Mesothelial cell of epicardium (in vitro differentiated cells): ENCODE results near the gene NOS1AP. TPM values are rescaled to one million over a fixed set of nuclear protein-coding genes. Genes with fewer than 3 reads are reported as not detected.
"Not testable (repeated sequence)": the region's sequence is repeated elsewhere in the genome, so short reads cannot be mapped to it uniquely, and the experiment has no call there.

ENCODE experiments used
- DNase-seq, 2 experiments: peaks; one replicate each; pipeline ENCODE4 v3.0.0; 2021; ENCODE audit warnings: low spot score in 2 of 2; ENCODE audit not compliant: unreplicated experiment in 2 of 2
- H3K27ac Mint-ChIP-seq: 2 replicates; pipeline ENCODE4 v1.8.0; 2021; ENCODE audit warnings: mixed read lengths
- H3K27me3 Mint-ChIP-seq: 2 replicates; pipeline ENCODE4 v1.8.0; 2021; ENCODE audit warnings: low read depth, mixed read lengths
- H3K36me3 Mint-ChIP-seq: 2 replicates; pipeline ENCODE4 v1.8.0; 2021; ENCODE audit warnings: mixed read lengths
- H3K4me1 Mint-ChIP-seq: 2 replicates; pipeline ENCODE4 v1.8.0; 2021; ENCODE audit warnings: mixed read lengths
- H3K4me3 Mint-ChIP-seq: 2 replicates; pipeline ENCODE4 v1.8.0; 2021; ENCODE audit warnings: mild to moderate bottlenecking, moderate library complexity, mixed read lengths
- H3K9me3 Mint-ChIP-seq: 2 replicates; pipeline ENCODE4 v1.8.0; 2021; ENCODE audit warnings: mixed read lengths
- total RNA-seq: library from RNA; stranded (reverse); gene quantifications from 3 replicates; pipeline ENCODE4 v1.2.1, GENCODE V29; 2021
- TF ChIP-seq, protein P1 (sequence below): fragments of 200-600 bp; sonication (generic); IDR thresholded peaks from one replicate; pipeline ENCODE4 v1.5.0; 2021; ENCODE audit warnings: antibody characterized with exemption; ENCODE audit not compliant: unreplicated experiment

NOS1AP gene
- total RNA-seq, 1 donor from 2014 or later, result 4.4 TPM

DNA sequence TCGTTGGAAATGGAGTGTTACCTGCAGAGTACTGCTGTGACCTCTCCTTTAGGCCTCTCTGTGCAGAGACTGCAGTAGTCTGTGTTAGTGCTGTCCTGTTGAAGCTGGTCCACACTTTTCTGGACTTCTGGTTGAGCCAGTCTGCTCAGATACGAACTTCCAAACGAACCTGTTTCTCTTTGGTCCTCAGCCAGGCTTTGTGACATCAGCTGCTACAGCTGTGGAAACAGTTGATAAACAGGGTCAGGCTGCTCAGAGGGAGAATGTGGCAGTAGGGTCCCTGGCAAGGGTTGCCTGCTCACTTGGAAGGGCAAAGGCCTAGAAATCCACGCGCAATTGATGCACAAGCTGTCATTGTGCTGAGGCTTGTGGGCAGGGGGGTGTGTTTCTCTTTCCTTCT is 98.8 kb downstream of the NOS1AP start:
- Mint-ChIP-seq H3K36me3 (no peaks in the 10 kb centered on the region), H3K4me3 (no peak overlapping the region), H3K4me1 (peaks cover 29% of the 10 kb centered on the region), H3K27me3 (no peaks in the 10 kb centered on the region), H3K9me3 (no peaks in the 10 kb centered on the region), H3K27ac (peak overlapping the region; percentile 37)
- TF ChIP-seq, protein P1, sequence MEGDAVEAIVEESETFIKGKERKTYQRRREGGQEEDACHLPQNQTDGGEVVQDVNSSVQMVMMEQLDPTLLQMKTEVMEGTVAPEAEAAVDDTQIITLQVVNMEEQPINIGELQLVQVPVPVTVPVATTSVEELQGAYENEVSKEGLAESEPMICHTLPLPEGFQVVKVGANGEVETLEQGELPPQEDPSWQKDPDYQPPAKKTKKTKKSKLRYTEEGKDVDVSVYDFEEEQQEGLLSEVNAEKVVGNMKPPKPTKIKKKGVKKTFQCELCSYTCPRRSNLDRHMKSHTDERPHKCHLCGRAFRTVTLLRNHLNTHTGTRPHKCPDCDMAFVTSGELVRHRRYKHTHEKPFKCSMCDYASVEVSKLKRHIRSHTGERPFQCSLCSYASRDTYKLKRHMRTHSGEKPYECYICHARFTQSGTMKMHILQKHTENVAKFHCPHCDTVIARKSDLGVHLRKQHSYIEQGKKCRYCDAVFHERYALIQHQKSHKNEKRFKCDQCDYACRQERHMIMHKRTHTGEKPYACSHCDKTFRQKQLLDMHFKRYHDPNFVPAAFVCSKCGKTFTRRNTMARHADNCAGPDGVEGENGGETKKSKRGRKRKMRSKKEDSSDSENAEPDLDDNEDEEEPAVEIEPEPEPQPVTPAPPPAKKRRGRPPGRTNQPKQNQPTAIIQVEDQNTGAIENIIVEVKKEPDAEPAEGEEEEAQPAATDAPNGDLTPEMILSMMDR, result no peak
- no peak for DNase-seq

DNA sequence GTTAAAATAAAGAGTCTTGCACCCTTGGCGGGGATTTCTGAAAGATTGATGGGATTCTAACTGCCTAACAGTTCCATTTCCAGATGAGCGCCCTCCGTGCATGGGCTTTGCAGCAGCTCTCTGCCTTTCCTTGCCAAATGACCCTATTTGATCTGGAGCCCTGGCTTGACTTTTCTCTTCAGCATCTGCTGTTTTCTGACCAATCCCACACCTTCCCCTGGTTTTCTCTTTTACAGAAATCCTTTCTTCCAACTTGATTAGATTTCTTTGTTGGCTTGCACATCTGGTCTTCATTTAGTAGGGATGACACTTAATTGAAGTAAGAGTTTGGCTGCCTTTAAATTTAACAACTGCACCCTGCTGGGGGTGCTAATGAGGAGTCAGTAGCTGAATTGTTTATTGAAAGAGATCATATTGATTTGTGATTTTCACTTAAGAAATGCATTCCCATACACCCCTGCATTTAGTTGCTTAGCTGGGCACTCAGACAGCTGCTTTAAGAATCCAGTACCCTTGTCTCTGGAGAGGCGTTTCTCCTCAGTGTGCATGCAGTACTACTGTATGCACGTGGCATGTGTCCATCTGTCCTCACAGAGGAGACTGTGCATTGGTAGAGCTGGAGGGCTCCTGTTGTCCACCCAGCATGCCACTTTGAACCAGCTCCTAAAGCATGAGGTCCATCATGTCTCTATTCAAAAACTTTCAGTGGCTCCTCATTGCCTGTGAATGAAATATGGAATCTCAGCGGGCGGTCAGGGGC is 99.7 kb downstream of the NOS1AP start:
- peaks cover 29% of the 10 kb centered on the region for H3K4me1 Mint-ChIP-seq
- no peaks in the 10 kb centered on the region for H3K27me3 Mint-ChIP-seq
- H3K27ac Mint-ChIP-seq, result no peak overlapping the region

GRCh38 chr1:162171111-162171510 is 101.6 kb downstream of the NOS1AP start:
- Mint-ChIP-seq H3K4me1 (peaks cover 44% of the 10 kb centered on the region), H3K27me3 (no peaks in the 10 kb centered on the region), H3K4me3 (no peak overlapping the region), H3K36me3 (no peaks in the 10 kb centered on the region), H3K9me3 (no peaks in the 10 kb centered on the region), H3K27ac (no peak overlapping the region)
- TF ChIP-seq, protein P1, result no peak
- no peak for DNase-seq

More for the DNA sequence above, 99.7 kb downstream of the NOS1AP start:
- Mint-ChIP-seq H3K36me3 (no peaks in the 10 kb centered on the region), H3K4me3 (no peak overlapping the region), H3K9me3 (no peaks in the 10 kb centered on the region)
- DNase-seq, result no peak
- TF ChIP-seq, protein P1, result no peak

DNA sequence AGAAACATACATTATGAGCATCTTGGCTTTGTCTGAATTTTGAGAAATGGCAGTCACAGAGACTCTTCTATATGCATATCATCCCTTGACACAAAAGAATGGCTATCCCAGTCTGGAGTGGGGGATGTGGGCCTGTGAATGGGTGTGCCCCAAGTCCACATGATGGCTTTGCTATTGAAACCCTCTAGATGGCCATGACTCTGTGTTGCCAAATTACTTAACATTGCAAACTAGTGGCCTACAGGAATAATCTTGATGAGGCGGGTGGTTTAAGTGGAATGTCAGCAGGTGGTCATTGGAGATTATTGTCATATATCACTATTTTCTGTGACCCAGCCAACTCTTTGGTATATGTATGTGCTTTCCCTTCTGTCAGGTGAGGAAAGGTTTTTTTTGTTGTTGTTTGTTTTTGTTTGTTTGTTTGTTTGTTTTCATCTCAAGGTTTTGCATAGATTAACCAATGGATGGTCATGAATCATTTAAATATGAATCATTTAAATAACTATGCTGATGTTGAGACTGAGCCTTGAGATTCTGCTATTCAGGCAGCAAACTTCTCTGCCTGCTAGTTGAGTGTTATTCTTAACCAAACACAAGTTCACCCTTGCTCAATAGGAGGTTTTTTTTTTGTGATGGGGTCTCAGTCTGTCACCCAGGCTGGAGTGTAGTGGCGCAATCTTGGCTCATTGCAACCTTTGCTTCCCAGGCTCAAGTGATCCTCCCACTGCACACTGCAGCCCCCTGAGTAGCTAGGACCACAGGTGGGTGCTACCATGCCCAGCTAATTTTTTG is 103.0 kb downstream of the NOS1AP start:
- no peak for DNase-seq
- Mint-ChIP-seq H3K27ac (no peak overlapping the region), H3K36me3 (no peaks in the 10 kb centered on the region), H3K27me3 (no peaks in the 10 kb centered on the region), H3K4me3 (no peak overlapping the region), H3K9me3 (no peaks in the 10 kb centered on the region), H3K4me1 (peaks cover 34% of the 10 kb centered on the region)
- TF ChIP-seq, protein P1, result no peak

- H3K36me3 Mint-ChIP-seq, H3K9me3 Mint-ChIP-seq, H3K4me3 Mint-ChIP-seq, H3K27me3 Mint-ChIP-seq, H3K27ac Mint-ChIP-seq, DNase-seq: not testable (repeated sequence)
- peaks cover 25% of the 10 kb centered on the region for H3K4me1 Mint-ChIP-seq
These were observed 104.1 kb downstream of the NOS1AP start for GRCh38 chr1:162173607-162174006.

- not testable (repeated sequence) for H3K9me3 Mint-ChIP-seq, H3K36me3 Mint-ChIP-seq, H3K27ac Mint-ChIP-seq, DNase-seq, H3K27me3 Mint-ChIP-seq, H3K4me3 Mint-ChIP-seq
- peaks cover 21% of the 10 kb centered on the region for H3K4me1 Mint-ChIP-seq
These were observed 104.5 kb downstream of the NOS1AP start for GRCh38 chr1:162174027-162174426.
